ENCODE data around the gene AKT2. TPM values are rescaled to one million over a fixed set of nuclear protein-coding genes. Genes with fewer than 3 reads are reported as not detected.
A peak's percentile ranks its signal among the peaks of the same experiment; 100 is the strongest.

Gene AKT2
- polyA plus RNA-seq, 1 donor: 191 TPM

DNA sequence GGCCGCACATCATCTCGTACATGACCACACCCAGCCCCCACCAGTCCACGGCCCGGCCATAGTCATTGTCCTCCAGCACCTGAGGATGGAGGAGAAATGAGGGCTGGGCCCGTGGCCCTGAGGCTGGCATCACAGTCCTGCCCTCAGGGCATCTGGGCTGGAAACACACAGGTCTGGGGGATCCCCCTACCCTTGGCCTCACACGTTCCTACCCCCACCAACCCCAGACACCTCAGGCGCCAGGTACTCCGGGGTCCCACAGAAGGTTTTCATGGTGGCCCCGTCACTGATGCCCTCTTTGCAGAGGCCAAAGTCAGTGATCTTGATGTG, 49.2 kb downstream of the AKT2 start:
- no peak for DNase-seq

DNA sequence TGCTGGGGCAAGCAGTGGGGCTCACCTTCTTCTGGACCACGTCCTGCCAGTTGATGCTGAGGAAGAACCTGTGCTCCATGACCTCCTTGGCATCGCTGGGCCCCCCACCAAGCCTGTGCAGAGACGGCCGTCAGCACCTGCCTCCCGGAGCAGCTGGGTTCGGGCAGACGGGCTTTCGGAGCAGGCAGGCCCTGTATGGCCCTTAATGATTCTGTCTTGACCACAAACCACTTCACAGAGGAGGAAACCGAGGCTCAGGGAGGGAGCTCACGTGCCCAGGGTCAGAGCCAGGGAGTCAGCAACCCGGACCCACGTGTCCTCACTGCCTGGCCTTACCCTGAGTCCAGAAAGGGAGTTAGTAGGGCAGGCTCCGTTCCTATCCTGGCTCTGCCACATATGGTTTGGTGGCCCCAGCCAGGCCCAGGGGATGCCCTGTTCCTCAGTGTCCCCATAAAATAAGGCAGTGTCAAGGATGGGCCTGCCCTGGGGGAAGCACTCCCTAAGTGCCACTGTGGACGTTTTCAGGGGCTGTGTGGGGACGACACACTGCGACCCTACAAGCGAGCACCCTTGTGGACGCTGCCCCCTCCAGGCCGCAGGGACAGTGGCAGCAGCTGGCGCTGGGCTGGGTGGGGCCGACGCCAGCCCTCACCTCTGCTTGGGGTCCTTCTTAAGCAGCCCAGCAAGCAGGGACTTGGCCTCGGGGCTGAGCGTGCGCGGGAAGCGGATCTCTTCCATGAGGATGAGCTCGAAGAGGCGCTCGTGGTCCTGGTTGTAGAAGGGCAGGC, 49.7 kb downstream of the AKT2 start:
- no peak for DNase-seq

DNA sequence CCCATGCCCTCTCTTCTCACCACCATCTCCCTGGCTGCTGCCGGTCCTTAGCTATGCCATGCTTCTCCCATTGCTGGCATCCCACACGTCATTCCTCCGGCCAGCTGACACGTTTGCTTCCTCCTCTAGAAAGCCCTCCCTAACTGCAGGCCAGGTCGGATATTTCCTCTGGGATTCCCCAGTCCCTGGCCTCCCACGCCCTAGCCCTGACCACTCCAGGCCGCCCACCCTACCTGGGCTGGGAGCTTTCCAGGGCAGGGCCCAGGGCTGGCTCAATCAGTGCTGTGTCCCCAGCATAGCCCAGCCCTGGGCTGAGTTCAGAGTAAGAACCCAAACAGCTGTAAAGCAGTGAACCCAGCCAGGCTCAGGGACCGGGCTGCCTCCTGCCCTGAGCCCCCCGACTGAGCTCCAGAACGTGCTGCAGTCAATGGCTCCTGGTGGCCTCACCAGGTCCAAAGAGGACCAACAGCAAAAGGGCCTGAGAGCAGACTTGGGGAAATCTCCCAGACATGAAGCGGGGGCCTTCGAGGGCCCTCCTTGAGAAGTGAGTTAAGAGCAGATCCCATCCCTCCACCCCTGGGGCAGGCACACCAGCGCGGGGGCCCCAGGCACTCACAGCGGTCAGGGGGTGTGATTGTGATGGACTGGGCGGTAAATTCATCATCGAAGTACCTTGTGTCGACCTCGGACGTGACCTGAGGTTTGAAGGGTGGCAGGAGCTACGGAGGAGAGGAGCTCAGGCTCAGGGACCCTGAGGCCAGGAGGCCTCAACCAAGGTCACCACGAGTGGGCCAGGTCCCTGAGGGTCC, 50.5 kb downstream of the AKT2 start:
- DNase-seq: no peak

DNA sequence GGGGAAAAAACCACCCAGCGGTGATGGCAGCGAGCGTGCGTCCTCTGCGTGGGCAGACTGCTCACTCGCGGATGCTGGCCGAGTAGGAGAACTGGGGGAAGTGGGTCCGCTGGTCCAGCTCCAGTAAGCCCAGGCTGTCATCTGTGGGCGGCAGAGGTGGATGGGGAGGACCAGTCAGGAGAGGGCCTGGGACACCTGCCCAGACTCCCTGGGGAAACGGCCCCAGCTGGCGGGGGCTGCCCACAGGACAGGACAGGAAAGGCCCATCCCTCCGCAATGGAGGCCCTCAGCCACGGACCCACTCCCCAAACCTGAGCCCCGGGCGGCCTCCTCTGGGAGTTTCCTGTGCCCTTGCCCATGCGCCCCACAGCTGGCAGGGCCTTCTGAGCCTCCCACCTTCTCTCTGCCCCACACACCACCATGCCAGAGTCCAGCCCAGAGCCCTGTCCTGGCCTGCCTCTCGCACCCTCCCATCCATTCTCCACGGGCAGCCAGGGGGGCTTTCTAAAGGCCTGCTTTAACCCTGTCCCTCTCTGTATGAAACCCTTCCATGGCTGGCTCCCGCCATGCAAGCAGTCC, 51.2 kb downstream of the AKT2 start:
- DNase-seq: no peak

DNA sequence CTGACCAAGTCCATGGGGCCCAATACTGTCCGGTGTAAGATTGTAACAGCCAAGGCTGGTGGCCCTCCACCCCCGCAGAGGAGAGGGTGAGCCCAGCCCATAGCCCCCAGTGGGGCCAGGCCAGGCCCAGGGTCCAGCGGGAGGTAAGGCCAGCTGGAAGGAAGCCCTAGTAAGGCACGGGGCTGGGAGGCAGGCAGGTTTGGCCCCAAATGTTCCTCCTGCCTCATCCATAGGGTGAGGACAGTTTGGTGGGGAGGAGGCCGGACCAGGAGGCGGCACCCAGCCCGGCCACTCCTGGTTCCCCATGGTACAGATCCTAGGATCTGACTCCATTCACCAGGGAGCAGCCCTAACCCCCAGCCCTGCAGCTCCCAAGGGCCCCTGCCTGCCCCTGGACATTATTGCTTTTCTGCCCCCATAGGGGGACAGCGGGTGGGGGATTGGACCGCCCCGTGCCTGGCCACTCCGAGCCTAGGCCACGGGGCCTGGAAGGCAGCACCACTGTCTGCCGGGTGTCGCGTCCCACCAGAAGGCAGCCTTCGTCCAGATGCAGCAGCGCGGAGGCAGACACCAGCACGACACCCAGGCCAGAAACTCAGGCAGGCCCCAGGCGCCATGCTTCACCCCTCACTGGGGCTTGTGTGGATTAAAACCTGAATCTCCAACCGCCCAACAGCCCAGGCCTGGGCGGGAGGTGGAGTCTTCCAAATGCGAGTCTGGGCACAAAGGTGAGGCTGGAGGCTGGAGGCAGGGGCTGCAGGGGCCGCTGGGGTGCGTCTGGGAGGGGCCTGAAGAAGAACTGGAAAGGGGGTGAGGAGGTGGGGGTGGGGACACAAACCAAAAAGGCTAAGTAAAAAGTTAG, 52.0 kb downstream of the AKT2 start:
- no peak for DNase-seq

DNA sequence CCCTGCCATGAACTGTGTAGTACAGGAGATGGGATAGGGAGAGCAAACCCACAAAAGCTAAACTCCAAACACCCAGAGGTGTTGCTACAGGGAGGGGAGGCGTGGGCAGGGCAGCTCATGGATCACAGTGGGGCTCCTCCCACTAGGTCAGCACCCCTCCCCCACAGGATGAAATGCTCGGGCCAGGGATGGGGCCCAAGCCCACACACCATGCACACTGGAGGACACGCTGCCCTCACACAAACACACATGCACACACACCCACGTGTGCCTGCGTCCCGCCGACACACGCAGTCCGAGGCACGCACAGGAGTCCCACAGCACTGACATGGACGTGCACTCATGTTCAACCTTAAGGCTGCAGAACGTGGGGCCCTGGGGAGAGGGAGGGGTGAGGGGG, 52.7 kb downstream of the AKT2 start:
- DNase-seq: no peak

DNA sequence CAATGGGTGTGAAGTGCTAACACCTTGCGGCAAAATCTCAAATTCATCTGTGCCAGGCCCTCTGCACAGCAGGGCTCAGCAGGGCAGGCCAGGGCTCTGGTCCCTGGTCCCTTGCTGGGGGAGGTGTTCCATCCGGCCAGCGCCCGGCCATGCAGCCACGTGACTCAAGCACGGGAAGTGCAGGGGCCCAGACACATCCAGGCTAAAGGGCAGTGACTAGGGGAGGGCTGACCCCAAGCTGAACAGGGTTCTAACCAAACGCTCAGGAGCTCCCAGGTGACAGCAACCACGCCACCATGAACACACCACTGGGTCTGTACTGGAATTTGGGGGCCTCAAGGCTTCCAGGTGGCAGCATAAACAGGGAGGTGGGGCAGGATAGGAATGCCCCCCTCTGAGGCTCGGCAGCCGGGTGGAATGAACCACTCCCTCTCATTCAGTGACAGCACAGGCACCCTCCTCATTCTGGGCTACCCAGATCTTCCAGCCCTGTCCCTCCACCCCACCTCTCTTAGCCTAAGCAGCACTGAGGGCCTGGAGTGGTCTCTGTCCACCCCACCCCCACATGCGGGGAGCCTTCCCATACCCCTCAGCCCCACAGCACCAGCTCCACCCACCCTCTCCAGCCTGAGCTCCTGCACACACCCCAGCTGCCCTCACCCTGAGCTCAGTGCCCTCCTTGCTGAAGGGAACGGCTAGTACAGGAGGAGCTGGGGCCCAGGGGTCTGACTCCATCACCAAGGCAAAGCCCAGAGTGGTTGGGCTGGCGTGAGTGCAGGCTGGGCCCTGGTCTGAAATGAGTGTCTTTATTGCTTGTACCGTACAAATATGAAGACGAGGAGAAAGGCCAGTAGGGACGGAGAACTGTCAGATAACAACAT, 53.4 kb downstream of the AKT2 start:
- DNase-seq: no peak

DNA sequence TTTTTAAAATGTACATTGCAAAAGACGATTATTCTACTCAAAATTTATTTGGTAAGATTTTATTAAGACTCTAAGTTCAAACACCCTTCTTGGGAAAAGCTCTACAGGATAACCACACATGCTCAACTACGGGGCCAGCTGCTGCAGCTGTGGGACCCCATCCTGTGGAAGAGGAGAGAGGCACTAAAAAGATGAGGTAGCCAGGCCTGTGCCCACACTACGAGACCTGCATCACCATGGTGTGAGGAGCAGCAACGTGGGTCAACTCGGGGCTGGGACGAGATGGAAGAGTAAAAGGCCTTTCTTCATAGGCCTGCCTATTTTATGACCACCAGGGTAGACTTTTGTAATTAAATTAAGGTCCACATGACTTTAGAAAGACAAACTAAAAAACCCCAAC, 54.1 kb downstream of the AKT2 start:
- no peak for DNase-seq

DNA sequence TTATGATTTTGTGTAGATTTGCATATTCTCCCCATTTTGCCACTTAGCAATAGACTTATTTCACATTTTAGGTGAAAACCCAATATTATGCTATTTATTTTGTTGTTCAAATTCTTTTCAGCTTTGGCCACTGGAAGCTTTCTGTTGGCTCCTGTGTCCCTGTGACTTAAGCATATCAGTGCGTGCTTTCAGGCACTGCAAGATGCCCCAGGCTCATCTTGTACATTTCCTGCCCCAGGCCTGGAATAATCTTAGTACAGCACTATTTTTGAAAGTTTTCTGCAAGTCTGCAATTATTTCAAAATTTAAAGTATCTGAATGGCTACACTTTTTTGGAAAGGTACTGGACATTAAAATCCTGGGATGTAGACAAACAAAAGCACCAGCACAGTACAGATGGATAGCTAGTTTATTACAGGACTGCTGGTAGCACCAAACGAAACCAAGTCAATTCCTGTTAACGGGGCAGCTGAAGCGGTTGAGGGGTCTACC, 55.2 kb downstream of the AKT2 start:
- DNase-seq: no peak

DNA sequence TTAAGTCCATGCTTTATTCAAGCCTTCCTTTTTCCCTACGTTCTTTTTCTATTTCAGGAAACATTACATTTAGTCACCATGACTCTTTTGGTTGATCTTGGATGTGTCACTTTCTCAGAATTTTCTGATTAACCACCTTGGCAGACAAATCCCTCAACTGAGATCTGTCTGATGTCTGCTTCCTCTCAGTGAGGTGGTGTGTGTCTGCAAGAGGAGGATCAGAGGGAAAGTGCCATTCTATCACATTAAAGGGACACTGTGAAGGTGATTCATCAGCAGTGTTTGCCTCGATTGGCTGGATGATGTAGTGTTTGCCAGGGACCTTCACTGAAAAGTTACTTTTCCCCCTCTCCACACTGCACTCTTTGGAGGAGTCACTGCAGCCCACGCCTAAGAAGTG, 55.7 kb downstream of the AKT2 start:
- no peak for DNase-seq

DNA sequence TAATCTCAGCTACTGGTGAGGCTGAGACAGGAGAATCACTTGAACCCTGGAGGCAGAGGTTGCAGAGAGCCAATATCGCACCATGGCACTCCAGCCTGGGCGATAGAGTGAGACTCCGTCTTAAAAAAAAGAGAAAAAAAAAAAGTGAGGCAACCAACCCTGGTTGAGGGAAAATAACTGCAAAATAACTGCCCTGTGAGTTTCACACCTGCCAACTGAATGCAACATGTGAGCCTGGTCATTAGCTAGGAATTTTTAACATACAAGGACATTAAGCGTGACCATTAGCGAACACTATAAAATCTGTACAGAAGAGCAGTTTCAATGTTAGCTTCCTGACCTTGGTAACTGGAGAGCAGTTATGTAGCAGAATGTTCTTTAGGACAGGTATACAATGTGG, 56.3 kb downstream of the AKT2 start:
- no peak for DNase-seq

DNA sequence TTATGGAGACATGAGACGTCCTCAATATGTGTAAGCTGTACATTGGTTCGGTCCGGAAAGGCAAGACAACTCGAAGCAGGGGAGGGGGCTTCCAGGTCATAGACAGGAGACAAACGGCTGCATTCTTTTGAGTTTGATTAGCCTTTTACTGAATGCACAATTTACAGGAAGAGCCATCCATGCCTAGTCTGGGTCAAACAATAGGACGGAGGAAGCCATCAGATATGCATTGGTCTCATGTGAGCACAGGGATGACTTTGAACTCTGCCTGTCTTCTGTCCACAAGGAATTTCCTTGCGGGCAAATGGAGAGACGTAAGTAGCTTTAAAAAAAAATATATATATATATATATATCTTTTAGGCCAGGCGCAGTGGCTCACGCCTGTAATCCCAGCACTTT, 56.8 kb downstream of the AKT2 start:
- DNase-seq: no peak

DNA sequence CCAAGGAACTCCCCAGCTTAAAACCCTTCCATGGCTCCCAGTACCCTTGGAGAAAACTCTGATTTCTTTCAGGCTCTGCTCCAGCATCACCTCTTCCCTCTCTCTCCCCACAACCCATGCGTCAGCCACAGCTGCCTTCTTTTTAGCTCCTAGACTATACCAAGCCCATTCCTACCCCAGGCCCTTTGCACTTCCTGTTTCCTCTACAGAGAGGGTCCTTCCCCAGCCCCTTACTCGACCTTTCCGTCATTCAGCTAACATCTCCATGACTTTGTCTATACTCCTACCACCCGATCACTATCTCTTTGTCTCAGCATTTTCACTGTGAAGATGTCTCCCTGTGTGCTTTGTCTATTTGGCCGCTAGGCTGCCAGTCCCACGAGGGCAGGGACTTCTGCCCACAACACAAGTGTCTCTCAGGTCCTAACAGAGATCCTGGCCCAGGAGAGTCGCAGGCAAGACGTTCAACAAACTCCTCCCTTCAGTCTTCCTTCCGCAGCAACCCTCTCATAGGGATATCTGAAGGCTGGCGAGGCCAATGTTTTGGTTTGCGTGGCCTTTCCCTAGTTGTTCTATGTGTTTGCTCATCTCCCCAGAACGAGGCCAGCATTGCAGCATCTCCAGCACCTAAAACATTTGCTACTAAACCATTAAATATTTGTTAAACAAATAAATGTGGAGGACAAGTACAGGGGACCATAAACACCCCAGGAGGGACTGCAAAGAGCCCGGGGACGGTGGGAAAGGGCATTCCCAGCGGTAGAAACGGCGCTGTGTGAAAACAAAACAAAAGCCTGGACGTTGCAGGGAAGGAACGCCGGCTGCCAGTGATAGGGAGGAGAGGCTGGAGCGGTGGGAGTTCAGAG, 59.5 kb downstream of the AKT2 start:
- DNase-seq: no peak

DNA sequence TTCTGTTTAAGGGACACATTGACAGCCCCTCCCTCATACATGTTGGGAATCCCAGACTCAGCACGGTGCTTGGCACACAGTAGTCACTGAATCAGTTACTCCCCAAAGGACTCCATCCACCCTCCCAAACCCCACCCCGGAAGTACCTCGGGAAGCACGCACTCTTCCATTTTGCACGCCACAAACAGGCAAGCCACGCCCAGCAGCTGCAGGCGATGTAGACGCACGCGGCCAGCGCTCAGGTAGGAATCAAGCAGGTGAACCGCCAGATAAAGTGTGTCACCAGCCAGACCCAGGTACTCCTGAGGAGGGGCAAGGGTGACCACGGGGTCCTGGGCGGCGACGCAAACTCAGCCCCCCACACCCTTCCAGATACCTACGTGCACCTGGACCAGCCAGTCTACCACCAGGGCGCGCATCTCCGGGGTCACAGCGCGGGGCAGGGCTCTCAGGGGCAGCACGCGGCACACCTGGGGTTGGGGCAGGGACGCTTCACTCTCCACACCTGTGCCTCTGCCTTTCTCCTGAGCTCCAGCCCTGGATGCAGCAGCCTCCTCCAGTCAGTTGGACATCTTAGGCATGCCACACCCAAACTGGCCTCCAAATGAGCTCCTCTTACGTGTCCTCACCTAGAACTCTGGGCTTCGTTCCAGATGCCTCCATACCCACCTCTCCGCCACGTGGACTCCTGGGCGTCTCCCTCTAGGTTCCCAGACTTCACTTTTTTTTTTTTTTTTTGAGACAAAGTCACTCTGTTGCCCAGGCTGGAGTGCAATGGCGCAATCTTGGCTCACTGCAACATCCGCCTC, 60.6 kb downstream of the AKT2 start:
- no peak for DNase-seq

DNA sequence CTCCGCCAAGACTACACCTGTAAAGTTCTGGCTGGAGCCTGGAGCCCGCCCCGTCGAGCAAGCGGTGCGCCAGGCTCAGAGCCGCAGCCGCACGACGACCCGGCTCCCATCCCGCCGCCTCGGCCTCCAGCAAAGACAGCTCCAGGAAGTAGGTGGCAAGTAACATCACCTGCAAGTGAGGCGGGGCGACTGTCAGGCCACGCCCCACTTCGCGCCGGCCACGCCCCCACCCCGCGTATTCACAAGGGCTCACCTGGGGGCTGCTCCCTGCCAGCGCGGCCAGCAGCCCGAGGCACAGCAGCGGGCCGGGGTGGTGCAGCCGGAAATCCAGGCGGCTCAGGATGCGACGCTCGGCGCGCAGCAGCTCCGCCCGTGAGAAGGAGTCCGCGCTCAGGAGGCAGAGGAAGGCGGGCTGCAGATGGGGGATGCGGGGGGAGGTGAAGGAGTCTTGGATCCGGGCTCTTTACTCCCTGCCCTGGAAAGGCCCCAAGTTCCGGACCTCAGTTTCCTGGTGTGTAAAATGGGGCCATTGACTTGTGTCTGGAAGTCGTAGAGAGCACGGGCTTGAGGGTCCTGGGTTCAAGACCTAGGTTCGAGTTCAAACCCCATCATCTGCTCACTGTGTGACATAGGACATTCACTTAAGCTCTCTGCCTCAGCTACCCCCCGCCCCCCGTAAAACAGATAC, 61.9 kb downstream of the AKT2 start:
- DNase-seq: no peak

DNA sequence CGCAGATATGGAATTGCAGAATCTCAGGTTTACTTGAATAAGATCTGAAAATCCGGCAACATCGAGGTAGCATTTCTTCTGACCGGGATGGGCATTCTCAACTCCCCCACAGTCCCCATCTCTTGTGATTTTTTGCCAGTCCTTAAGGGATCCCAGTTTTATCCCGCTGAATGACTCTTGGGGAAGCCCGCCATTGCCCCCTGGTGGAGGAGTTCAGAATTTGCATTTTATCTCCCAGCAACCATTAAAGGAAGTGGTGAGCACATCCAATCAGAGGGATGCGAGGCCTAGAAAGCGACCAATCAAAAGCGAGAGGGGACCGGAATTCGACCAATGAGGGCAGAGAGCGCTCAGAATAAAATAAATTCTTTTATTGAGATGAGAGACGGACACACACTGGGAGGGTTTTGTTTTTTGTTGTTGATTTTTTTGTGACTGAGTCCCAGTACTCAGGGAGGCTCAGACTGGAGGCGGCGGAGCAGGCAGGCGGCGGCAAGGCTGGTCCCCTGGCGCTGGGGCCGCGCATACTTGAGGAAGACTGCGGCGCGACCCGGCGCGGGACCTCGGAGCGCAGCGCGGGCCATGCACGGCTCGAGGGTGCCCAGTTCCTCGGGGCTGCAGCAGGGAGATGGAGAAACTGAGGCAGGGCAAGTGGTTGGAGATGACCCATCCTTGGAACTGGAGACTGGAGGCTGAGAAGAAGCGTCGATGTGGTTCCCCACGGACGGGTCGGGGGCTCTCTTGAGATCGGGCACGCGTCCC, 63.1 kb downstream of the AKT2 start:
- DNase-seq: peak; percentile 83

DNA sequence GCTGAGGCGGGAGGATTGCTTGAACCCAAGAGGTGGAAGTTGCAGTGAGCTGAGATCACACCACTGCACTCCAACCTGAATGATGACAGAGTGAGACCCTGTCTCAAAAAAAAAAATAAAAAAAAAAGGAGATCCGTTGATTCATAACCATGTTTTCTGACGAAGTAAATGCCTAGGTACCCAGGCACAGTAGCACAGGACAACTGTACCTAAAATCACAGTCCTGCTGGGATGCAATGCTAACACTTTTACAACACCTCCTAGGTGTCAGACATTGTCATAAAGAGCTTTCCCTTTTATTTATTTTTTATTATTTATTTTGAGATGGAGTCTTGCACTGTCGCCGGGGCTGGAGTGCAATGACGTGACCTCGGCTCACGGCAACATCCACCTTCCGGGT, 64.5 kb downstream of the AKT2 start:
- no peak for DNase-seq

DNA sequence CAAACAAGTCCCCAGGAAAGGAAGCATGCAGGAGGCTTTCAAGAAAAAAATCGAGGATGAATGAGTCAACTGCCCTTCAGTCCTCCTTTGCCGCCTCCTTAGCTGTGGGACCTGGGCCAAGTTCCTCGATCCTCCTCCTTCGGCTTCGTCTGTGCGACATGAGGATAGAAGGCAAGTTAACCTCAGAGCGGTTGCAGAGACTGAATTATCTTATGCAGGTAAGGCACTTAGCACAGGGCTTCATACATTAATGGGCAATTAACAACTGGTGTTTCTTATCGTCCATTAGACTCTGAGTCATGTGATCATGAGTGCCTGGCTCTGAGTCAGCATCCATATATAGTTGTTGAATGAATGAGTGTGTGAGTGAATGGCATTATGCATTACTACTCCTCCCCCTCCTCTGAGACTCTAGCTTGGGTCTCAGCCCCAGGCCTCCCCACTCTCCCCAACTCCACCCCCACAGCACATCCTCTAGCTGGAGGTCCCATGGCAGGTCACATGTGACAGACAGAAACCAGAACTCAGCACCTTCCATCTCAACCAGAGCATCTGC, 65.3 kb downstream of the AKT2 start:
- no peak for DNase-seq
